ENCODE results near the gene NPR2. TPM values are rescaled to one million over a fixed set of nuclear protein-coding genes. Genes with fewer than 3 reads are reported as not detected.

The NPR2 gene
- total and polyA plus RNA-seq, 2 of the 13 experiments (the other 11 are each of a cell fraction or from before 2014, with no cell fraction given): 7.4 to 9.4 TPM

- Histone ChIP-seq H3K79me2 (ENCODE audit: insufficient read depth, low read length) (peaks cover 34% of the 10 kb centered on the region), H3K4me2 (ENCODE audit: low read depth, low read length) (peak overlapping the region; percentile 80), H2AFZ (ENCODE audit: low read length) (no peak overlapping the region), H3K9me3 (ENCODE audit: low read length) (no peaks in the 10 kb centered on the region), H4K20me1 (ENCODE audit: insufficient read depth, low read length) (peaks cover 32% of the 10 kb centered on the region), H3K4me3 (replicated peaks in 1 of 3; ENCODE audit: insufficient read depth in 1 of 3, low read depth in 2 of 3, low read length in 3 of 3) (peak overlapping the region; percentile 95 to 99 (median 98); a peak in 5 of 6 replicates), H3K27ac (ENCODE audit: extremely low read length, insufficient read depth, low read length) (peak overlapping the region; percentile 89), H3K27me3 (ENCODE audit: control insufficient read depth in 1 of 2, insufficient read depth in 2 of 2, low read length in 2 of 2) (no peaks in the 10 kb centered on the region; a peak in 2 of 5 replicates), H3K4me1 (ENCODE audit: insufficient read depth, low read length) (peaks cover 31% of the 10 kb centered on the region), H3K9ac (ENCODE audit: insufficient read depth, low read depth, low read length) (peak overlapping the region; percentile 94), H3K36me3 (replicated peaks in 1 of 2; ENCODE audit: control insufficient read depth in 1 of 2, insufficient read depth in 2 of 2, low read length in 2 of 2) (peaks cover 9 to 30% of the 10 kb centered on the region in 2 experiments)
- ATAC-seq: no peak
- in situ Hi-C loops (cut with HindIII; ENCODE audit: extremely low pct_ligation_motif_present, low pct_unique_long_range_greater_than_20kb): no loop called here
- ChIA-PET CTCF (ENCODE audit: low intra/inter-chr PET ratio, low total read pairs) (no interaction called here), POLR2A (interaction anchor here (0.8 to 5.8 kb wide), 6 partner anchors 19 to 103 kb away, joined by 3 to 102 read pairs (median 7); partner anchors contain the start of genes CREB3, HINT2, TLN1 and TPM2)
- WGBS (ENCODE audit: low lambda C conversion rate): 72% methylated on average over 4 of the region's 4 CpGs
- FAIRE-seq: no peak
- TF ChIP-seq ZNF383 (CRISPR knock-in tag; IDR thresholded peaks at IDR 0.05; ENCODE audit: borderline replicate concordance) (0 out of 2 replicates have a peak, but pooled peaks have one; percentile 32), FOXO4 (CRISPR knock-in tag; conservative IDR thresholded peaks at IDR 0.05) (0 out of 2 replicates have a peak, but pooled peaks have one; percentile 56), PBX2 (CRISPR knock-in tag; IDR thresholded peaks at IDR 0.05) (no peak)
- intact Hi-C loops (cut with micrococcal nuclease; ENCODE audit: unreplicated experiment): no loop called here
- BruUV-seq (replicated peaks): no TSS peak
- DNase-seq (ENCODE audit: low spot score): no peak
Measured at GRCh38 chr9:35750256-35750531, 41.2 kb upstream of the NPR2 start.

GRCh38 chr9:35753466-35753865 lies 37.9 kb upstream of the NPR2 start:
- Histone ChIP-seq H3K4me1 (ENCODE audit: insufficient read depth, low read length) (peaks cover 25% of the 10 kb centered on the region), H3K79me2 (ENCODE audit: insufficient read depth, low read length) (peaks cover 12% of the 10 kb centered on the region), H3K4me2 (ENCODE audit: low read depth, low read length) (no peak overlapping the region), H2AFZ (ENCODE audit: low read length) (no peak overlapping the region), H3K27me3 (ENCODE audit: control insufficient read depth in 1 of 2, insufficient read depth in 2 of 2, low read length in 2 of 2) (no peaks in the 10 kb centered on the region; a peak in 1 of 5 replicates), H3K9me3 (ENCODE audit: low read length) (no peaks in the 10 kb centered on the region), H4K20me1 (ENCODE audit: insufficient read depth, low read length) (peaks cover 2% of the 10 kb centered on the region; the same call in 1 of the 2 replicates), H3K4me3 (replicated peaks in 1 of 3; ENCODE audit: insufficient read depth in 1 of 3, low read depth in 2 of 3, low read length in 3 of 3) (no peak overlapping the region), H3K9ac (ENCODE audit: insufficient read depth, low read depth, low read length) (no peak overlapping the region), H3K36me3 (replicated peaks in 1 of 2; ENCODE audit: control insufficient read depth in 1 of 2, insufficient read depth in 2 of 2, low read length in 2 of 2) (peaks cover 8 to 30% of the 10 kb centered on the region in 2 experiments), H3K27ac (ENCODE audit: extremely low read length, insufficient read depth, low read length) (no peak overlapping the region)
- TF ChIP-seq MZF1 (CRISPR knock-in tag; IDR thresholded peaks at IDR 0.05; ENCODE audit: borderline replicate concordance): no peak
- TF ChIP-seq IRX3 (CRISPR knock-in tag; IDR thresholded peaks at IDR 0.05; ENCODE audit: borderline replicate concordance, low read depth): no peak
- TF ChIP-seq ZNF282 (IDR thresholded peaks at IDR 0.05; ENCODE audit: partially characterized antibody): no peak
- TF ChIP-seq SNAPC2 (CRISPR knock-in tag; IDR thresholded peaks at IDR 0.05): no peak
- CTCF ChIA-PET (ENCODE audit: low intra/inter-chr PET ratio, low total read pairs): no interaction called here
- WGBS (ENCODE audit: low lambda C conversion rate): 98% methylated on average over 5 of the region's 5 CpGs
- BruUV-seq (replicated peaks): no TSS peak
- ATAC-seq: no peak
- intact Hi-C loops (cut with micrococcal nuclease; ENCODE audit: unreplicated experiment): no loop called here
- DNase-seq (ENCODE audit: low spot score): no peak
- FAIRE-seq: no peak
- in situ Hi-C loops (cut with HindIII; ENCODE audit: extremely low pct_ligation_motif_present, low pct_unique_long_range_greater_than_20kb): no loop called here
- POLR2A ChIA-PET: no interaction called here
